A549 treated with Hydrocortisone at 1 μM for 4 hours (cell line): ENCODE results near the gene SCN11A. TPM values are rescaled to one million over a fixed set of nuclear protein-coding genes. Genes with fewer than 3 reads are reported as not detected.

Experiments
- total RNA-seq: library from RNA; stranded (reverse); fragments of 200-300 nt; extraction: Qiagen RNA extraction; gene quantifications from 5 replicates; pipeline ENCODE4 v1.2.3, GENCODE V29; 2022

SCN11A gene
- not detected in 5 replicates for total RNA-seq

DNA sequence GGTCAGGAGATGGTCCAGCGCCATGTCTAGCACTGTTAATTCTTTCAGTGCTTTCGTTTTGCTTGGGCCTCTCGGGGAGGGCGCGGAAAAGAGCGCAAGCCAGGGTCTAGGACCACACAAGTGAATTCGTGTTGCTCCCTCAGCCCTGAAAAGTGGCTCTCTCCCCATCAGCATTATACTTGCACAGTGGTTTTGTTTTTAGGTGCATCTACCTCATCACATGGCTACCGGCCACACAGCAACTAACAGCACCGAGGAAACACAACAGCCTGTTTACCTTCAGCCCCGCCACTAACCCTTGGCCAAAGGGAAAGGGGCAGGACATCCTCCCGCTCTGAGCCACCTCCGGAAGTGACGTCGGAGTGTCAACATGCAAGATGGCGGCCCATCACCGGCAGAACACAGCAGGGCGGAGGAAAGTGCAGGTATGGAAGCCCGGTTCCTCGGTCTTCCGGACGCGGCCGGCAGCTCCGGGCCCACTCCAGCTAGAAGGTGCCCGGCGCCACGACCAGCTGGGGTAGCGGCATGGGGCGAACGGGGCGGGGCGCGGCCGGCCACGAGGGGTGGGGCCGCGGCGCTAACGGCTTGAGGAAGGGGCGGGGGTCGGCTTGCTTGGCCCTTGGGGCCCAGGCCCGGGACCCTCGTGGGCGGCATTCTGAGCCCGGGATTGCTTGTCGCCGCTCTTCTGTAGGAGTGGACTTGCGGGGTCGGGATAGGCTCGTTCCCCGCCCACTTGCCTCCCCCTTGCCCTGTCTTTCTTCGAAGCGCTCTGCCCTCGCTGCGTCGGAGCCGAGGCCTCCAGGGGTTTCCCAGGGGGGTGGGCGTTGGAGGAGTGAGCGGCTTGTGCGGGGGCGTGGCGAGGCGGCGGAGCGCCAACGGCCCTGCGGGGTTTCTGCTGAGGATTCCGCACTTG, at the start of gene SCN11A, which contains the start of gene WDR48:
SCN11A (minus strand) TSS at position 296 of the 913 bp plus-strand sequence. CDS start 101,582 bp downstream, outside the sequence.
WDR48 (plus strand) TSS at position 368 of the 913 bp plus-strand sequence; CDS start at position 378, 10 bp downstream.

Other genes starting within 250 kb of the SCN11A start
- gene SCN10A, start 235.7 kb downstream of the SCN11A start, total RNA-seq, result not detected in 5 replicates
- gene WDR48, start 72 bp upstream of the SCN11A start, total RNA-seq, result 16.8 to 26.9 TPM (median 21.3 TPM) in 5 replicates
- 28.0 to 34.2 TPM (median 34.0 TPM) in 5 replicates for gene GORASP1, start 55.7 kb upstream of the SCN11A start, total RNA-seq
- 1.9 to 2.3 TPM (median 2.3 TPM) in 5 replicates for gene TTC21A, start 55.7 kb upstream of the SCN11A start, total RNA-seq
- 18.3 to 23.7 TPM (median 20.1 TPM) in 5 replicates for gene CSRNP1, start 101.6 kb upstream of the SCN11A start, total RNA-seq
- 0.10 to 0.16 TPM (median 0.14 TPM) in 5 replicates for gene XIRP1, start 140.7 kb upstream of the SCN11A start, total RNA-seq
- 0.06 to 0.09 TPM (median 0.07 TPM) in 3 of 5 replicates, not detected in the others for gene CX3CR1, start 228.1 kb upstream of the SCN11A start, total RNA-seq